HG03039 (cell line): ENCODE results near the gene ETV5.

Experiments used
- ATAC-seq: cut with Tn5 transposase; IDR thresholded peaks from one replicate; pipeline ENCODE4 v1.9.1; 2021; ENCODE audit warnings: mild to moderate bottlenecking, moderate library complexity; ENCODE audit not compliant: unreplicated experiment

ETV5 gene

GRCh38 chr3:186108941-186109865, at the start of gene ETV5:
Gene ETV5, minus strand, starts transcription at chr3:186109089. Its CDS starts 3,221 bp downstream, at chr3:186105868.
- ATAC-seq: peak; percentile 92

- ATAC-seq: no peak
Observed at GRCh38 chr3:186154641-186155040, 45.8 kb upstream of the ETV5 start.

GRCh38 chr3:186152889-186153292, 44.0 kb upstream of the ETV5 start:
- ATAC-seq: peak; percentile 79

- no peak for ATAC-seq
Observed at GRCh38 chr3:186152361-186152798, 43.5 kb upstream of the ETV5 start.

GRCh38 chr3:186151077-186151971, 42.4 kb upstream of the ETV5 start:
- no peak for ATAC-seq

- no peak for ATAC-seq
Observed at GRCh38 chr3:186150041-186150830, 41.3 kb upstream of the ETV5 start.

- no peak for ATAC-seq
Observed at GRCh38 chr3:186149319-186149960, 40.6 kb upstream of the ETV5 start.

GRCh38 chr3:186144257-186144656, 35.4 kb upstream of the ETV5 start:
- no peak for ATAC-seq

- ATAC-seq: no peak
Observed at GRCh38 chr3:186143250-186143649, 34.4 kb upstream of the ETV5 start.

- ATAC-seq: no peak
Observed at GRCh38 chr3:186142393-186142932, 33.6 kb upstream of the ETV5 start.

- no peak for ATAC-seq
Observed at GRCh38 chr3:186141790-186142189, 32.9 kb upstream of the ETV5 start.

GRCh38 chr3:186138272-186138981, 29.5 kb upstream of the ETV5 start:
- ATAC-seq: no peak

GRCh38 chr3:186137051-186137685, 28.3 kb upstream of the ETV5 start:
- no peak for ATAC-seq

- ATAC-seq: no peak
Observed at GRCh38 chr3:186133980-186134379, 25.1 kb upstream of the ETV5 start.

GRCh38 chr3:186132487-186132886, 23.6 kb upstream of the ETV5 start:
- ATAC-seq: no peak

- no peak for ATAC-seq
Observed at GRCh38 chr3:186129206-186129605, 20.3 kb upstream of the ETV5 start.

- ATAC-seq: no peak
Observed at GRCh38 chr3:186128158-186128557, 19.3 kb upstream of the ETV5 start.

- ATAC-seq: no peak
Observed at GRCh38 chr3:186127463-186127862, 18.6 kb upstream of the ETV5 start.

- ATAC-seq: no peak
Observed at GRCh38 chr3:186125118-186125517, 16.2 kb upstream of the ETV5 start.
